ENCODE results near the gene GRIN2C. TPM values are rescaled to one million over a fixed set of nuclear protein-coding genes. Genes with fewer than 3 reads are reported as not detected.

Gene GRIN2C
- total and polyA plus RNA-seq, 2 of the 4 experiments (the other 2 are of a cell fraction): 0.22 TPM; not detected in 1

DNA sequence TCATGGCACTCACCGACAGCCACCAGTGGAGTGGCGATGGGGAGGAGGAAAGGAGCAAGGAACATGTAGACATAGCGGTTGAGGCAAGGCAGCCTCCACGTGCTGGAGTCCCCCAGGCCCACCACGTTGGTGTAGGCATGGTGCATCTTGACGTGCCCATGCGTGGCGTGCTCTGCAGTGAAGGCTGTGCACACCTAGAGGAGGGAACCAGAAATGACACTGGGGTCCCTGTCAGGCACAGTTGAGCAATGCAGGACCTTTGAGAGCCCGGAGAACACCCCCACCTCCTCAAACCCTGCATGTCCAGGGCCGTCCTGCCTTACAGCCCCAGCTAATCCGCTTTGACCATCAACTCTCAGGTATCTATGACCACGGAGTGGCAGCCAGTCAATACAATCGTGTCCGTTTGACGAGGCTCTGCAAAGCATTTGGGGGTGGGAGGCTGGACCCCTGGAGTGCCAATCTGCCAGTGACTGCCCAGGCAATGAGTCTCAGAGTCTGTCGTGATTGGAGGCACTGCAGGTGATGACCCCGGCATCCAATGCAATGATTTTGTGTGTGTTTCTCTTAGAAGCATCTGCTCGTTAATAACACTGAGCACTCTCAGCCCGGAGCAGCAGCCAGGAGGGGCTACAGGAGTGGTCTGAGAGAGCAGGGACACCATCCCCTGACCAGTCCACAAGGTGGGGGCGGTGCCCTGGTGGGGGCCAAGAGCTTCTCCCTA lies 23.0 kb upstream of the GRIN2C start:
- no peak overlapping the region for H4K91ac ChIP-seq (ENCODE audit: insufficient read depth, low read depth, low read length)
- intact Hi-C loops (cut with micrococcal nuclease) (no loop called here), dilution Hi-C loops (cut with HindIII; ENCODE audit: low sequenced_read_pairs, unreplicated experiment) (no loop called here), in situ Hi-C loops (cut with MboI; ENCODE audit: low sequenced_read_pairs) (no loop called here)
- no peak overlapping the region for H4K8ac ChIP-seq (ENCODE audit: low read depth in 2 of 2, low read length in 2 of 2)
- H3K79me1 ChIP-seq (ENCODE audit: low read depth in 1 of 2, low read length in 2 of 2): no peaks in the 10 kb centered on the region
- no peaks in the 10 kb centered on the region for H3K9me3 ChIP-seq (ENCODE audit: control insufficient read depth, insufficient read depth, low read length)
- TF ChIP-seq RCOR1 (IDR thresholded peaks at IDR 0.05; ENCODE audit: insufficient replicate concordance, low read length) (no peak), RFX5 (IDR thresholded peaks at IDR 0.05; ENCODE audit: low read depth, low read length) (no peak), FOS (IDR thresholded peaks at IDR 0.05; ENCODE audit: low read depth, low read length) (no peak), CEBPB (IDR thresholded peaks at IDR 0.05; ENCODE audit: low read depth, low read length) (no peak), MAFK (IDR thresholded peaks at IDR 0.05; ENCODE audit: low read depth, low read length) (no peak), POLR2A (IDR thresholded peaks at IDR 0.05; ENCODE audit: low read depth, low read length) (no peak), NFE2L2 (IDR thresholded peaks at IDR 0.05; ENCODE audit: low read depth, low read length) (no peak), MAZ (IDR thresholded peaks at IDR 0.05; ENCODE audit: borderline replicate concordance, low read depth, low read length) (no peak), MXI1 (IDR thresholded peaks at IDR 0.05; ENCODE audit: borderline replicate concordance, low read depth, low read length) (no peak), SMC3 (IDR thresholded peaks at IDR 0.05; ENCODE audit: low read depth, low read length) (no peak), RAD21 (IDR thresholded peaks at IDR 0.05; ENCODE audit: low read length) (no peak)
- TF ChIP-seq, protein P1, sequence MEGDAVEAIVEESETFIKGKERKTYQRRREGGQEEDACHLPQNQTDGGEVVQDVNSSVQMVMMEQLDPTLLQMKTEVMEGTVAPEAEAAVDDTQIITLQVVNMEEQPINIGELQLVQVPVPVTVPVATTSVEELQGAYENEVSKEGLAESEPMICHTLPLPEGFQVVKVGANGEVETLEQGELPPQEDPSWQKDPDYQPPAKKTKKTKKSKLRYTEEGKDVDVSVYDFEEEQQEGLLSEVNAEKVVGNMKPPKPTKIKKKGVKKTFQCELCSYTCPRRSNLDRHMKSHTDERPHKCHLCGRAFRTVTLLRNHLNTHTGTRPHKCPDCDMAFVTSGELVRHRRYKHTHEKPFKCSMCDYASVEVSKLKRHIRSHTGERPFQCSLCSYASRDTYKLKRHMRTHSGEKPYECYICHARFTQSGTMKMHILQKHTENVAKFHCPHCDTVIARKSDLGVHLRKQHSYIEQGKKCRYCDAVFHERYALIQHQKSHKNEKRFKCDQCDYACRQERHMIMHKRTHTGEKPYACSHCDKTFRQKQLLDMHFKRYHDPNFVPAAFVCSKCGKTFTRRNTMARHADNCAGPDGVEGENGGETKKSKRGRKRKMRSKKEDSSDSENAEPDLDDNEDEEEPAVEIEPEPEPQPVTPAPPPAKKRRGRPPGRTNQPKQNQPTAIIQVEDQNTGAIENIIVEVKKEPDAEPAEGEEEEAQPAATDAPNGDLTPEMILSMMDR (conservative IDR thresholded peaks at IDR 0.05; ENCODE audit: low read depth, low read length): no peak
- TF ChIP-seq, protein P2, sequence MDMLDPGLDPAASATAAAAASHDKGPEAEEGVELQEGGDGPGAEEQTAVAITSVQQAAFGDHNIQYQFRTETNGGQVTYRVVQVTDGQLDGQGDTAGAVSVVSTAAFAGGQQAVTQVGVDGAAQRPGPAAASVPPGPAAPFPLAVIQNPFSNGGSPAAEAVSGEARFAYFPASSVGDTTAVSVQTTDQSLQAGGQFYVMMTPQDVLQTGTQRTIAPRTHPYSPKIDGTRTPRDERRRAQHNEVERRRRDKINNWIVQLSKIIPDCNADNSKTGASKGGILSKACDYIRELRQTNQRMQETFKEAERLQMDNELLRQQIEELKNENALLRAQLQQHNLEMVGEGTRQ (IDR thresholded peaks at IDR 0.05; ENCODE audit: low read depth, low read length): no peak
- TF ChIP-seq, protein P3, sequence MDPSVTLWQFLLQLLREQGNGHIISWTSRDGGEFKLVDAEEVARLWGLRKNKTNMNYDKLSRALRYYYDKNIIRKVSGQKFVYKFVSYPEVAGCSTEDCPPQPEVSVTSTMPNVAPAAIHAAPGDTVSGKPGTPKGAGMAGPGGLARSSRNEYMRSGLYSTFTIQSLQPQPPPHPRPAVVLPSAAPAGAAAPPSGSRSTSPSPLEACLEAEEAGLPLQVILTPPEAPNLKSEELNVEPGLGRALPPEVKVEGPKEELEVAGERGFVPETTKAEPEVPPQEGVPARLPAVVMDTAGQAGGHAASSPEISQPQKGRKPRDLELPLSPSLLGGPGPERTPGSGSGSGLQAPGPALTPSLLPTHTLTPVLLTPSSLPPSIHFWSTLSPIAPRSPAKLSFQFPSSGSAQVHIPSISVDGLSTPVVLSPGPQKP (IDR thresholded peaks at IDR 0.05; ENCODE audit: borderline replicate concordance, low read depth, low read length): no peak
- no peak overlapping the region for H2BK20ac ChIP-seq (ENCODE audit: low read depth, low read length)
- ChIA-PET CTCF (no interaction called here), POLR2A (ENCODE audit: unreplicated experiment) (interaction anchor here (1.2 kb wide), 1 partner anchor 9 kb away, joined by 3 read pairs; no protein-coding TSS in a partner anchor)
- no peak overlapping the region for H2BK120ac ChIP-seq (ENCODE audit: low read depth, low read length)
- no peaks in the 10 kb centered on the region for H3K9me1 ChIP-seq (ENCODE audit: insufficient read depth, low read length)
- ATAC-seq (ENCODE audit: low read depth) (no peak), DNase-seq (no peak)
- H3K56ac ChIP-seq (ENCODE audit: extremely low read depth, insufficient read depth, low read length): no peak overlapping the region
- no peak overlapping the region for H3K4me2 ChIP-seq (ENCODE audit: low read depth, low read length)
- no peak overlapping the region for H2BK5ac ChIP-seq (ENCODE audit: low read depth, low read length, poor library complexity, severe bottlenecking)
- peaks cover 53% of the 10 kb centered on the region for H3K27me3 ChIP-seq (ENCODE audit: control insufficient read depth, insufficient read depth, low read length)
- H3K9ac ChIP-seq (ENCODE audit: low read depth, low read length): no peak overlapping the region
- no peak overlapping the region for H2AK9ac ChIP-seq (replicated peaks; ENCODE audit: low read depth, low read length, poor library complexity)
- no peak overlapping the region for H3K18ac ChIP-seq (ENCODE audit: low read depth, low read length)
- no peak overlapping the region for H4K5ac ChIP-seq (ENCODE audit: low read depth, low read length)
- H3K23ac ChIP-seq (ENCODE audit: low read depth, low read length): no peak overlapping the region
- no TSS peak for BruUV-seq (replicated peaks)
- H3K4me3 ChIP-seq (ENCODE audit: insufficient read depth, low read depth, low read length): no peak overlapping the region
- no peak overlapping the region for H2BK15ac ChIP-seq (ENCODE audit: low read depth, low read length)
- H4K20me1 ChIP-seq (ENCODE audit: insufficient read depth, low read length): no peaks in the 10 kb centered on the region
- H2AFZ ChIP-seq (replicated peaks; ENCODE audit: low read length, poor library complexity): no peak overlapping the region
- WGBS, 2 experiments (ENCODE audit: extremely low coverage in 2 of 2, insufficient read length in 1 of 2): 48% methylated on average over 11 of the region's 20 CpGs; no CpG with 5 or more reads in 1 of the 2 experiments
- no peak overlapping the region for H3K14ac ChIP-seq (replicated peaks; ENCODE audit: low read depth, low read length)
- no peaks in the 10 kb centered on the region for H3K4me1 ChIP-seq (ENCODE audit: control insufficient read depth, insufficient read depth, low read length)
- no peak overlapping the region for H3K27ac ChIP-seq (ENCODE audit: insufficient read depth, low read length)
- no peak overlapping the region for H2AK5ac ChIP-seq (ENCODE audit: low read depth, low read length)
- H3K4ac ChIP-seq (ENCODE audit: low read depth, low read length): no peak overlapping the region
- H3K36me3 ChIP-seq (ENCODE audit: control insufficient read depth, insufficient read depth, low read length): no peaks in the 10 kb centered on the region

Data from IMR-90 (cell line).